Effector CD4-positive, alpha-beta T cell (primary cell): Measurements from ENCODE around the gene SRPX.

Experiments used
- DNase-seq: peaks from one replicate; pipeline ENCODE4 v3.0.0-alpha.2; 2020

SRPX gene

GRCh38 chrX:38211891-38212635 lies 8.6 kb downstream of the SRPX start:
- no peak for DNase-seq

- DNase-seq, result no peak
Measured at GRCh38 chrX:38206542-38206941, 14.1 kb downstream of the SRPX start.

DNA sequence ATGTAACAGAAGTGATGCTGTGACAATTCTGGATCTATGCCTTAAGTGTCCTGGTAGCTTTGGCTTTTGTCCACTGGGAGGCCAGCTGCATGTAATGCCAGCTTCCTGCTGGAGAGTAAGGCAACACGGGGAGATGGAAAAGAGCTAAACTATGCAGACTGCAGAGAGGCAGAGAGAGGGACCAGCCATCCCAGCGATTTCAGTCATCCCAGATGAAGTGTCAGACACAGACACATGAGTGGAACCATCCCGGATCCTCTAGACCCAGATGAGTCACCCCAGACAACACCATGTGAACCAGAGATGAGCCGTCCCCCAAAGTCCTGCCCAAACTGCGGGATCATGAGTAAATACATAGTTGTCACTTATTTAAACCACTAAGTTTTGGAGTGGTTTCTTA lies 14.6 kb downstream of the SRPX start:
- DNase-seq, result no peak

DNA sequence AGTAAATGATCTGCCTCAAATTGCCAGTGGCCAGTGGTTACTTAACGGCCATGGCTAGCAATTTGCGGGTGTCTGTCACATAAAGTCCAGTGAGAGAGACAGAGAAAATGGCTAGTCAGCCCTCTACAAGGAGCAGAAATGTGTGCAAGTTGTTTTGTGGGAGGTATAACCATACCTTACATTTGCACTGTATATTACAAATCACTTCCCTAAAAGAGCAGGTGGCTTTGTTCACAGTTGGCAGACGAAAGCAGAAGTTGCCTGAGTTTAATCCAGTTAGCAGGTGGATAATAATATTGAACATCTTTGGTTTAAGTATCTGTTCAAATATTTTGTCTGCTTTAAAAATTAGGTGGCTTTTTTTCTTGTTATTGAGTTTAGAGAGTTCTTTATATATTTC lies 15.6 kb downstream of the SRPX start:
- no peak for DNase-seq

DNA sequence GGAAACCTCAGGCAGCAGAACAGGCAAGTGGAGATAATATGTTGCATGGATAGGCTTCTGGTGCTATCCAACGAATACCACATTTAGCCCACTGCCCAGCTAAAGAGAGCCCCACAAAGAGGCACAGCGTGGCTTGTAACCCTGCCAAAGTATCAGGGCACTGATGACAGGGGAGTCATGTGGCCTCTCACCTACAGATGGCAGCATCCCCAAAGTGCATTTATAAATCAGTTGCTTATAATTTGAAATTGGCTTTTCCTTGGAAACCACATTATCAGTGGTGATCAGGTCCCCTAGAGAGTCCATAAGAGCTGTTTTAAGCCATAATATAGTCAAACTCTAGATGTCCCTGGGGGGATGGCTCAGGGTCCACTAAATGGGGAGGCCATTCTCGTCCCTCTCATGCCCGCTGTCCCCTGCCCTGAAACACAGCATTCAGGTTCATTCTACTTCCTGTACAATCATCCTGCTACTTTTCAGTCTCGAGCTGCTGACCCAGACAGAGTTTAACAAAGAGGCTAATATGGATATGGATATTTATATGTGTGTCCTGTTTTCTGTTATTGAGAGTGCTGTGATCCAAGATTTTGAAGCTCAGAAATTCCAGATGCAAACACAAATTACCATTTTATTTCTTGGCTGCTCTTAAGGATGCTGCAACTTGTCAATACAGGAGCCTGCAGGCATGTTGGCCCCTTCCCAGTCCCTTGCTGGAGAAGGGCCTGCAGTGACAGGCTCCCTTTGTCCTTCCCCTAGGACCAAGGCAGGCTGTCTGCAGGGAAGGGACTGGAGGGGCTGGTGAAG lies 28.5 kb downstream of the SRPX start:
- DNase-seq, result no peak

- DNase-seq, result no peak
Measured at GRCh38 chrX:38189431-38190250, 31.0 kb downstream of the SRPX start.

GRCh38 chrX:38183596-38183995 lies 37.1 kb downstream of the SRPX start:
- DNase-seq, result no peak

DNA sequence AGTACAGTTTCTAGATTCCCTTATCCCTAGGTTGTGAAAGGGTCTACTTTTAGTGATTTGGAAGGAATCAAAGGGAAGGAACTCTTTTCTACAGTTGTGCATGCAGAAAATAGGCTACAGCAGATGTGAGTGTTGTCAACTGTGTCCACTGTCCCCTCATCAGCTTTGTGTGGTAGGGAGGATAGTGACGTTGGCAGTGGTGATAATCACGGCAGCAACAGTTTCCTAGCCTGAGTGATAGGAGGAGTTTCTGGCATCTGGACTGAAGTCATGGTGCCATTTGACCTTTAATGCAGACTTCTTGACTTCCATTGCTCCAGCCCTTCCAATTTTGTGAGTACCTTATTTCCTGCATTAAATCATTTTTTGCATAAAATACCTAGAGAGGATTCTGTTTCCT lies 39.3 kb downstream of the SRPX start:
- DNase-seq, result no peak

DNA sequence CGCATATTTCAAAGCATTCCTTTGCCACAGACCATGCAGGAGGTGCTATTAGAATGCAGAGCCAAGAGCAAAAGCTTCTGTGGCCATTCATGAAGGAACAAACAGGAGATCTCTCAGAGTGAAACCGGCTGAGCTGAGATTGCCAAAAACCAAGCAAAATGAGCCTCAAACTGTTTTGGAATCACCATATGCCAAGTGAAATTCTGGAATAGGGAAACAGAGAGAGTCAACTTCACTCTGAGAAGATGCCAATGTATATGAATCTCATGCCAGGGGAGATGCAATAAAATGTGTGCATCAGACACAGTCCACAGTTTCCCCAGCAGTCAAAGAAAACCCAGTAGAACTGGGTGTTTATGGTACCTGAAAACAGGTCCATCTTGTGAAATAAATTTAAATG lies 42.3 kb downstream of the SRPX start:
- no peak for DNase-seq

DNA sequence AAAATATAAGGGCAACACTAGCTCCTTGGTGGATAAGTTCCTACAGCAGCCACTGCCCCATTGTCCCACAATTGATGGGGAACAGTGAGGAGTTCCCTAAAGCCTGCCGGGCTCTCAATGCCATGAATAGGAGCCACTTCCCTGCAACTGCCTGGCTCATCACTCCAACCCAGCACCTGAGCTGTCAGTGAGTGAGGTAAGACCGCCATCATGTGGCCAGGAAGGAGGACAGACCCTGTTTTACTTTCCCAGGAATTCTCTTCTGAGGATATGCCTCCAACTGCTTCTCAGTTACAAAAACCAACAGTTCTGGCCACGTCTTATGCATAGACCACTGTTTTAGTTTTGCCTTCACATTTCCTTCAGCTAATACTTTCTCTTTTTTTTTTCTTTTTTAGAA lies 45.5 kb downstream of the SRPX start:
- DNase-seq, result no peak

DNA sequence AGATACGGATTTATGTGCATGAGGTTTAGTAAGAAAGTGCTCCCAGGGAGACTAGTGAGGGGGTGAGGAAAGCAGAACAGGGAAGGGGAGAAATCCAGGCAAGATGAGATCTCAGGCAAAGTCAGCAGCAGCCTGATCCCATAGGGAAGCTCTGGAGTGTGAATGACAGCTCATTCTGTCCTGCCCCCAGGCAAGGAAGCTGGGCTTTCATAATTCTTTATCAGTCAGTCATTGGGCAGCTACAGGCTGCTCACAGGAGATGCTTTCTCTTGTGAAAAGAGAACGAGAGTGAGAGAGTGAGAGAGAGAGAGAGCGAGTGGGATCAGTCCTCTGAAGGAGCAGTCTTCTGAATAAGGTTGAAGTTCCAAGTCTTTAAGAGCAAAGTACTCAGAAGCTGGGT lies 48.1 kb downstream of the SRPX start:
- DNase-seq, result no peak

- no peak for DNase-seq
Measured at GRCh38 chrX:38170556-38170955, 50.1 kb downstream of the SRPX start.

DNA sequence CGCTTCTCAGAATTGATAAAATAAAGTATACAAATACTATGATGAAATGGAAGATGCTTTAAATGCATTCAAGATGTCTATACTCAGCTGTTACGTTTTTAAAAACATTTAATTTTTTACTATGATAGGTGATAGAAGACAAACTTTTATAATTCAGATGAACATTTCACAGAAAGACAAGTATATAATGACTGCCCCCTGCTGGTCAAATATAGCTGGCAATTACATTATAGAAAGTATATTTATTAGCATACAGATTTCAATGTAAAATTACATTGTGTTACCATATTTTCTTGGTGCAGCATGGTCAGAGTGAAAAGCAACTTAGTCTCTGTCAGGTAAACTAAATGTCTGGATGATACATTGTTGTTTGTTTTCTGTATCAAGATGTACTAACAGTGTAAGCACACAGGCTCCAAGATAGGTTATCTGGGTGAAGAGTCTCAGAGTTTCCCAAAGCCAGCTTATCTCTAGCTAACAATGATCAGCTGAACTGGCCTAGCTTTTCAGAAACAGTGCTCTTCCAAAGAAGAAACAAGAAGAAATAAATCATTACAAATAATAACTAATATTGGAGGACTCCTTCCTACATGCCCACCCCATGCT lies 54.1 kb downstream of the SRPX start:
- DNase-seq, result peak; percentile 4

DNA sequence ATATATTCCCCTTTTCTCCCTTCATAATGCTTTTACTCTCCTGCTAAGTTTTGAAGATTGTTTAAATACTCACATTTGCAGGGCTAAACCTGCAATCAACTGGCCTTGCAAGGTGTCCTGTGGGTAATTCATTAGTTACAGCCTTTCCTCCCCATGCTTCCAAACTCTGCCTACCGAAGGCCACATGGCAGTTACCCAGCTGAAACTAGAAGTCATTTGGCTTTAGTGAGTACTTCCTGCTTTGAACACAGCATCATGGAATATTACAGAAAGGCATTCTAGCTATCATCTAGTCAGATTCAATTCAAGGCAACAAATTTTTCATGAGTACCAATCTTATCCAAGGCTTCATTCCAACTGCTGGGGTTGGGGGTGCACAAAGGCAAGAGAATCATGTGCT lies 55.6 kb downstream of the SRPX start:
- DNase-seq, result no peak

DNA sequence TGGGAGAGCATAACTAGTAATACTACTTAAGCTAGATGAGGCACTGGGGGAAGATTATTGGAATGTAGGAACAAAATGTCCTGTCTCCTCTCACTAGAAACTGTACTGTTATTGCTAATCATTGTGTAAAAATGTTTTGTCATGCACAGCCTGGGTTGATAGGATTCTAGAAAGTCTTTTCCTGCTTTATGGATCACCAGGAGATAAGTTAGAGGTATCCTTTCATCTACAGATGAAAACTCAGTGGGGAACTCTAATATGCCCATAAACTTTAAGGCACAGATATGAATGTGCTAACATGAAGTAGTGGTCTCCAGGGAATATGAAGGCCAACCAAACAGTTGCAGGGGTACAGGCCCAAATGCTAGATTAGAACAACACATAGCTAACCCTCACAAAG lies 57.5 kb downstream of the SRPX start:
- no peak for DNase-seq

DNA sequence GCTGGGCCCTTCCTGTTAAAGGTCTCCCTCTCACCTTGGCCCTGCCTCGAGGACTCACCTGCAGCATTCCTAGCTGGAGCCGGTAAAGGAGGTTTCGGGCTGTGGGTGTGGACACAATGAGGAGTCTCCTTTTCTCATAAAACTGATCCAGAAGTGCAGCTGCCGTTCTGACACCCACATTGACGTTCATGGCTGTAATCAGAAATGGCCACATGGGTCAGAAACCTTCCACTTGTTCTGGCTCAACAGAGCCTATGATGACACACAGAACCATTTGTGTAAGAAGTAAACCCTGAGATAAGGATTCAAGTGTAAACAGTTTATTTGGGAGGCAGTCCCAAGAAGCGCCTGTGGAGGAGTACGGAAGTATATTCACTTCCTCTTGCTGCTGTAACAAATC lies 63.8 kb downstream of the SRPX start:
- no peak for DNase-seq

DNA sequence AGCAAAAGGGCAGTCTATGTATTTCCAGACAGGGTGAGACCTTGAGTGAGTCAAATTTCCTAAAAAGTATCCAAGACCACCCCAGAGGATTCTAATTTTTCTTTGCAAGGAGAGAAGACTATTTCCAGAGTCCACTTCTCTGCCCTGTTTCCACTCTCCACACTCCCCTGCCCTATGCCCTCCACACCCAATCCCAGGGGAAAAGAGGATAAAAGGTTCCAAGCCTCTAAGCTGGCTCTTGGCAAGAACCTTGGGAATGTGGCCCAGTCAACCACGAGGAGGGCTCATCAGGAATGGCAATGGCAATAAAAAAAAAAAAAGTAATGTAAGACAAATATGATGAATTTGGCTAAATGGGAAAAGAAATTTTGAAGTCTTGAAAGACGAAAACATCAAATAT lies 65.9 kb downstream of the SRPX start:
- DNase-seq, result no peak

GRCh38 chrX:38154340-38154739 lies 66.3 kb downstream of the SRPX start:
- DNase-seq, result no peak

DNA sequence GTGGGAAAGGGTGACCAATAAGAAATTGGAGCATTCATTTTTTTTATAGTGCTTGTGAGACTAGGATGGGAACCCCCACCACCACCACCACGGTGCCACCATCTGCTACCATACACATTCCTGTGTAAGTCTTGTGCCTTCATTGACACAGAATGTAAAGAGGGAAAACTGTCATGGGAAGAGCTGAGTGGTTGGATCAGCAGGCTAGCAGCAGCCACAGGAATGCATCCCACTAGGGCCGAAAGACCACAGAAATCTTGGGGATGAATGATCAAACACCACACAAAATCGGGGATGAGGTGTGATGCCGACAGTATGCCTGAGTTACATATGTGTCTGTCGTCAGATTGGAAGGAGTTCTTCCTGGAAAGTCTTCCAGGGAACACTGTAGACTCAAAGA lies 69.2 kb downstream of the SRPX start:
- DNase-seq, result no peak

DNA sequence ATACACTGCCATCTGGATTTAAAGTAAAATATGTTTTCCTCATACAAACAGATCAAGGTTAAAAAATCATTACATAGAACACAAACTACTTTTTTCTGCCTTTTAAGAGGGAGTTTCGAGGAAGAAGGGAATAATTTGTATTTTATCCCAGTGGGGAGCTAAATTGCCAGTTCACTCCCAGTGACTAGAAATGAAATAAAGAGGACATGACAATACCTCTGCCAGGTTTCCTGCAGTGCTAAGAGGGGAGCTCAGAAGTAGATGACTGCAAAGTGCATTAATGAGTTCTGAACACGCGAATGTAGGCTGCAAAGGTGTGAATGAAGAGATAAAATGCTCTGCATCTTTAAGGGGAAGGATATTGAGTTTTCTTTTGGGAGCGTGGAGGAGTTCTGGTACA lies 69.7 kb downstream of the SRPX start:
- DNase-seq, result no peak

GRCh38 chrX:38149016-38149415 lies 71.7 kb downstream of the SRPX start:
- DNase-seq, result no peak

DNA sequence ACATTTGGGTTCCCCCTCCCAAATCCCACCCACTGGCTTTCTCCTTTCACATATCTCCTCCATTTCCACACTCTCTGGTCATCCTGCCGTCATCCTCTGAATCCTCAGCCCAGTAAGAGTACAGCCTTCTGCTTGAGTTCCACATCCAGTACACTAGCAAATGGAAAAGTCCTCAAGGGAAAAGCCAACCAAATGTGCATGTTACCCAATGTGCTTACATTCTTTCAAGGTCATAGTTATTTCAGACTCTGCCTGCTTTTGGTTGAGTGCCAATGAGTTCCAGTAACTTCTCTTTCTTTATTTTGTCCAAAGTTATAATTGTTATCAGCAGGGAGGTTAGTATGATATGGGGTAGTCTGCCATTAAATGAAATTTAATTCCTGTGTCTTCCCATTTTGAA lies 78.1 kb downstream of the SRPX start:
- no peak for DNase-seq

GRCh38 chrX:38138900-38139299 lies 81.8 kb downstream of the SRPX start:
- no peak for DNase-seq
